ENCODE data around the gene SAMD14.

DNA sequence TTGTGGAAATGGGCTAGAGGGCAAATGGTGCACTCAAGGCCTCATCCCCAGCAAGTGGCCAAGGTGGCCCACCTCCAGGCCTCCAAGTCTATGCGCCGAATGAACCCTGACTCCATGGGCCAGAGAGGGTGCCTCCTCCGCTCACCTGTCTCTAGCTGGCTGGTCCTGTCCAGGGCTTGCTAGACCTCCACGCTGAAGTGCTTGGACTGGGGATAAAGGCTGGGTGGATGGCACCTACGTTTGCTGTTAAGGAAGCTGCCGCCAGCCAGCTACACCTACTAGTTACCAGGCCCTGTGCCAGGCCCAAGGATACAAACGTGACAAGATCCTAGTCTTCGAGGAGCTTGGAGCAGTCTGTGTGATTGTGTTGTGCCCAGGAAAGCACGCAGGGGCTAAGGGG lies 35.1 kb upstream of the SAMD14 start:
- TF ChIP-seq CTCF (IDR thresholded peaks at IDR 0.05) = no peak
- no peak for TF ChIP-seq ZFP36 (IDR thresholded peaks at IDR 0.05; ENCODE audit: borderline replicate concordance, partially characterized antibody)

All from A549 (cell line).